ENCODE data around the gene XYLT1. TPM values are rescaled to one million over a fixed set of nuclear protein-coding genes. Genes with fewer than 3 reads are reported as not detected.

The XYLT1 gene
- total and polyA plus RNA-seq, 2 of the 4 experiments (the other 2 are of a cell fraction) = 9.0 to 12.7 TPM

DNA sequence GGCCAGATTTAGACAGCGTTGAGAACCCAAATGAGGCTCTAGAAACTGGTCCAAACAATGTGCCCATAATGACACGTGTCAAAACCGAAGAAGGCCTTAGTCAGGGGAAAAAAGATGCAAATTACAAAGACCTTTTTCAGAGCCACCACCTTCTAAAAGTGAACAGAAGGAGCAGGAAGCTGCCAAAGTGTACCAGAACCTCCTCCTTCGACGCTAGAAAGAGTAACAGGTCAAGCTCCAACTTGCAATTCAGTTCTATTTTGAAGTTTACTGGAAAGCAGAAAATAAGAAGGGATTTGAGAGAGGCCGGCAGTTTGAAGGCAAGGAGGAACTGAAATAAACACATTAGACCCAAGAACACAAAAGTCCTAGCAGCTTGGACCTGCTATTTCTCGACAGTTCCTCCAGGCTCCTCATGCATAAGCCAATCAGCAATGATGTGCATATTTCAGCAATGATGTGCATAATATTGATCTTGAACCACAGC lies 61.8 kb downstream of the XYLT1 start:
- H3K9ac ChIP-seq (ENCODE audit: low read depth, low read length) = no peak overlapping the region
- H4K5ac ChIP-seq (ENCODE audit: low read depth, low read length) = no peak overlapping the region
- no TSS peak for BruUV-seq (replicated peaks)
- peaks cover 3% of the 10 kb centered on the region for H3K9me3 ChIP-seq (ENCODE audit: control insufficient read depth, insufficient read depth, low read length)
- H4K8ac ChIP-seq (ENCODE audit: low read depth in 2 of 2, low read length in 2 of 2) = no peak overlapping the region
- no peak overlapping the region for H3K4ac ChIP-seq (ENCODE audit: low read depth, low read length)
- H3K14ac ChIP-seq (replicated peaks; ENCODE audit: low read depth, low read length) = no peak overlapping the region
- dilution Hi-C loops (cut with HindIII; ENCODE audit: low sequenced_read_pairs, unreplicated experiment) (no loop called here), in situ Hi-C loops (cut with MboI; ENCODE audit: low sequenced_read_pairs) (no loop called here), intact Hi-C loops (cut with micrococcal nuclease) (no loop called here)
- H2BK120ac ChIP-seq (ENCODE audit: low read depth, low read length) = no peak overlapping the region
- H3K27me3 ChIP-seq (ENCODE audit: control insufficient read depth, insufficient read depth, low read length) = no peaks in the 10 kb centered on the region
- ChIA-PET POLR2A (ENCODE audit: unreplicated experiment) (no interaction called here), CTCF (no interaction called here)
- H3K4me2 ChIP-seq (ENCODE audit: low read depth, low read length) = no peak overlapping the region
- H3K27ac ChIP-seq (ENCODE audit: insufficient read depth, low read length) = no peak overlapping the region
- no peak overlapping the region for H2AK9ac ChIP-seq (replicated peaks; ENCODE audit: low read depth, low read length, poor library complexity)
- H3K18ac ChIP-seq (ENCODE audit: low read depth, low read length) = no peak overlapping the region
- H3K36me3 ChIP-seq (ENCODE audit: control insufficient read depth, insufficient read depth, low read length) = no peaks in the 10 kb centered on the region
- peaks cover 15% of the 10 kb centered on the region for H3K4me1 ChIP-seq (ENCODE audit: control insufficient read depth, insufficient read depth, low read length)
- H2BK5ac ChIP-seq (ENCODE audit: low read depth, low read length, poor library complexity, severe bottlenecking) = no peak overlapping the region
- no peak overlapping the region for H2AFZ ChIP-seq (replicated peaks; ENCODE audit: low read length, poor library complexity)
- H4K20me1 ChIP-seq (ENCODE audit: insufficient read depth, low read length) = peaks cover 15% of the 10 kb centered on the region; the same call in 1 of the 2 replicates
- no peak overlapping the region for H2AK5ac ChIP-seq (ENCODE audit: low read depth, low read length)
- H3K56ac ChIP-seq (ENCODE audit: extremely low read depth, insufficient read depth, low read length) = no peak overlapping the region
- peaks cover 6% of the 10 kb centered on the region for H3K9me1 ChIP-seq (ENCODE audit: insufficient read depth, low read length)
- TF ChIP-seq CTCF (conservative IDR thresholded peaks at IDR 0.05; ENCODE audit: low read depth, low read length) (no peak), NFE2L2 (IDR thresholded peaks at IDR 0.05; ENCODE audit: low read depth, low read length) (no peak), MAZ (IDR thresholded peaks at IDR 0.05; ENCODE audit: borderline replicate concordance, low read depth, low read length) (no peak), BHLHE40 (IDR thresholded peaks at IDR 0.05; ENCODE audit: low read depth, low read length) (no peak), MAFK (IDR thresholded peaks at IDR 0.05; ENCODE audit: low read depth, low read length) (no peak), CHD1 (IDR thresholded peaks at IDR 0.05; ENCODE audit: low read depth, low read length) (no peak), ELK1 (IDR thresholded peaks at IDR 0.05; ENCODE audit: borderline replicate concordance, low read depth, low read length) (no peak), SMC3 (IDR thresholded peaks at IDR 0.05; ENCODE audit: low read depth, low read length) (no peak)
- H2BK15ac ChIP-seq (ENCODE audit: low read depth, low read length) = no peak overlapping the region
- no peak overlapping the region for H2BK20ac ChIP-seq (ENCODE audit: low read depth, low read length)
- H3K4me3 ChIP-seq (ENCODE audit: insufficient read depth, low read depth, low read length) = no peak overlapping the region
- no peak for ATAC-seq (ENCODE audit: low read depth)
- no peak for DNase-seq
- H3K23ac ChIP-seq (ENCODE audit: low read depth, low read length) = no peak overlapping the region
- H4K91ac ChIP-seq (ENCODE audit: insufficient read depth, low read depth, low read length) = no peak overlapping the region
- peaks cover 18 to 43% of the 10 kb centered on the region in 2 experiments for H3K79me1 ChIP-seq (ENCODE audit: low read depth in 1 of 2, low read length in 2 of 2)
- WGBS, 2 experiments (ENCODE audit: extremely low coverage in 2 of 2, insufficient read length in 1 of 2) = no CpG with 5 or more reads among the region's 7 CpGs
